HepG2 (cell line): ENCODE results near the gene EPB41L1. TPM values are rescaled to one million over a fixed set of nuclear protein-coding genes. Genes with fewer than 3 reads are reported as not detected.

ENCODE experiments used
- ATAC-seq: fragments of 200-7000 bp; cut with Tn5 transposase; 3 replicates; pipeline ENCODE4 v1.9.1; 2020; ENCODE audit warnings: mild to moderate bottlenecking, moderate library complexity
- BruUV-seq: library from RNA; stranded (reverse); fragments of 400-500 nt; replicated peaks from 2 replicates; lab custom pipeline; 2021; lab: Mats Ljungman, UMichigan
- CTCF ChIA-PET: fragments of 300-600 bp; formaldehyde crosslinking; extraction: SDS; loops from one replicate; lab custom pipeline; 2021; ENCODE audit warnings: low total read pairs, inconsistent platforms, low intra/inter-chr PET ratio; lab: Yijun Ruan, JAX
- POLR2A ChIA-PET: fragments of 350-600 bp; sonication (Branson Sonifier 250); formaldehyde crosslinking; loops from one replicate; lab custom pipeline; 2020; ENCODE audit warnings: antibody characterized with exemption, inconsistent platforms; lab: Yijun Ruan, JAX
- DNase-seq: peaks from one replicate; pipeline ENCODE4 v3.0.0-alpha.2; 2015; ENCODE audit warnings: low spot score
- FAIRE-seq: peaks from 3 replicates; lab custom pipeline; 2011; peaks lifted over from hg19 to GRCh38; lab: Jason Lieb, UNC
- H2AFZ ChIP-seq: one replicate; pipeline ENCODE4 v1.6.1; 2011; ENCODE audit warnings: low read length, inconsistent platforms
- H3K27ac ChIP-seq: fragments of 300-600 bp; 3 replicates; pipeline ENCODE4 v1.8.0; 2011; ENCODE audit warnings: mixed run types, mild to moderate bottlenecking, mixed read lengths, low read length, inconsistent platforms; ENCODE audit not compliant: insufficient read depth; ENCODE audit errors: extremely low read length
- H3K27me3 ChIP-seq, 2 experiments: fragments of 200-600 bp in 1 of 2; 2 replicates in 1 of 2; 3 replicates in 1 of 2; pipeline versions ENCODE4 v1.6.0 to v1.8.0; 2011; ENCODE audit warnings: low read length in 2 of 2, mild to moderate bottlenecking in 2 of 2, moderate library complexity in 2 of 2, inconsistent platforms in 1 of 2; ENCODE audit not compliant: insufficient read depth in 2 of 2, control insufficient read depth in 1 of 2
- H3K36me3 ChIP-seq, 2 experiments: fragments of 200-600 bp in 1 of 2; replicated peaks in 1 of 2; 2 replicates in 1 of 2; 3 replicates in 1 of 2; pipeline versions ENCODE4 v1.5.1 to v1.8.0; 2011; ENCODE audit warnings: low read length in 2 of 2, inconsistent platforms in 1 of 2; ENCODE audit not compliant: insufficient read depth in 2 of 2, control insufficient read depth in 1 of 2
- H3K4me1 ChIP-seq: 2 replicates; pipeline ENCODE4 v1.5.1; 2012; ENCODE audit warnings: low read length, inconsistent platforms; ENCODE audit not compliant: insufficient read depth
- H3K4me2 ChIP-seq: 2 replicates; pipeline ENCODE4 v1.6.0; 2011; ENCODE audit warnings: low read depth, low read length, inconsistent platforms
- H3K4me3 ChIP-seq, 3 experiments: fragments of 200-600 bp in 1 of 3; sonication (generic), shearing (Covaris generic) in 1 of 3; replicated peaks in 1 of 3; 2 replicates each; pipeline ENCODE4 v1.5.1; 2011 to 2016; ENCODE audit warnings: low read length in 3 of 3, inconsistent platforms in 2 of 3, low read depth in 2 of 3, mild to moderate bottlenecking in 2 of 3, control low read depth in 1 of 3, mixed read lengths in 1 of 3; ENCODE audit not compliant: insufficient read depth in 1 of 3
- H3K79me2 ChIP-seq: one replicate; pipeline ENCODE4 v1.6.1; 2011; ENCODE audit warnings: low read length, inconsistent platforms; ENCODE audit not compliant: insufficient read depth
- H3K9ac ChIP-seq: 2 replicates; pipeline ENCODE4 v1.6.0; 2011; ENCODE audit warnings: mild to moderate bottlenecking, low read depth, low read length, inconsistent platforms; ENCODE audit not compliant: insufficient read depth
- H3K9me3 ChIP-seq: 2 replicates; pipeline ENCODE4 v1.5.1; 2012; ENCODE audit warnings: mild to moderate bottlenecking, low read length
- H4K20me1 ChIP-seq: 2 replicates; pipeline ENCODE4 v1.6.0; 2011; ENCODE audit warnings: inconsistent platforms, mild to moderate bottlenecking, low read length, moderate library complexity; ENCODE audit not compliant: insufficient read depth
- ATF7-NPFF ChIP-seq: sonication (generic); formaldehyde crosslinking; IDR thresholded peaks from 2 replicates; pipeline ENCODE4 v1.8.1; 2023; ENCODE audit warnings: mild to moderate bottlenecking, low read depth, missing genetic modification reagents, moderate library complexity
- CBFB ChIP-seq: sonication (generic); formaldehyde crosslinking; IDR thresholded peaks from 2 replicates; pipeline ENCODE4 v1.4.0; 2020; ENCODE audit warnings: missing genetic modification reagents
- KLF12 ChIP-seq: sonication (generic); formaldehyde crosslinking; IDR thresholded peaks from 2 replicates; pipeline ENCODE4 v1.4.0; 2020; ENCODE audit warnings: missing genetic modification reagents, borderline replicate concordance
- MYC ChIP-seq: sonication (generic); formaldehyde crosslinking; IDR thresholded peaks from 2 replicates; pipeline ENCODE4 v1.9.0; 2021; ENCODE audit warnings: missing genetic modification reagents, borderline replicate concordance
- PITX1 ChIP-seq: sonication (generic); formaldehyde crosslinking; IDR thresholded peaks from 2 replicates; pipeline ENCODE4 v1.5.1; 2020; ENCODE audit warnings: mild to moderate bottlenecking, missing genetic modification reagents
- PRDM4 ChIP-seq: sonication (generic); formaldehyde crosslinking; IDR thresholded peaks from 2 replicates; pipeline ENCODE4 v1.9.0; 2021; ENCODE audit warnings: missing genetic modification reagents, borderline replicate concordance
- RARG ChIP-seq: sonication (generic); formaldehyde crosslinking; IDR thresholded peaks from 2 replicates; pipeline ENCODE4 v1.4.0; 2020; ENCODE audit warnings: low read depth, mild to moderate bottlenecking, missing genetic modification reagents
- RFX1 ChIP-seq: fragments of 450-650 bp; IDR thresholded peaks from 2 replicates; pipeline ENCODE4 v1.6.1; 2017
- SP4 ChIP-seq: sonication (generic); formaldehyde crosslinking; IDR thresholded peaks from 2 replicates; pipeline ENCODE4 v1.8.1; 2023; ENCODE audit warnings: mild to moderate bottlenecking, missing genetic modification reagents
- SSRP1 ChIP-seq: IDR thresholded peaks from 2 replicates; pipeline ENCODE4 v1.6.1; 2016; ENCODE audit warnings: control low read depth
- TAF15 ChIP-seq: fragments of 200-400 bp; formaldehyde crosslinking; IDR thresholded peaks from one replicate; pipeline ENCODE4 v1.6.1; 2018; ENCODE audit warnings: mild to moderate bottlenecking, low read depth, low read length; ENCODE audit not compliant: poor library complexity, severe bottlenecking
- ZFP82 ChIP-seq: sonication (generic); formaldehyde crosslinking; IDR thresholded peaks from 2 replicates; pipeline ENCODE4 v1.5.1; 2020; ENCODE audit warnings: mild to moderate bottlenecking, missing genetic modification reagents, borderline replicate concordance
- ZIK1 ChIP-seq: sonication (generic); formaldehyde crosslinking; IDR thresholded peaks from 2 replicates; pipeline ENCODE4 v1.5.0; 2020; ENCODE audit warnings: mild to moderate bottlenecking, low read depth, missing genetic modification reagents, borderline replicate concordance
- ZNF296 ChIP-seq: sonication (generic); formaldehyde crosslinking; conservative IDR thresholded peaks from 2 replicates; pipeline ENCODE4 v1.5.0; 2020; ENCODE audit warnings: mild to moderate bottlenecking, missing genetic modification reagents
- ZNF749 ChIP-seq: sonication (generic); formaldehyde crosslinking; IDR thresholded peaks from 2 replicates; pipeline ENCODE4 v1.8.0; 2022; ENCODE audit warnings: mild to moderate bottlenecking, missing genetic modification reagents, moderate library complexity, borderline replicate concordance
- ZNF766 ChIP-seq: sonication (generic); formaldehyde crosslinking; IDR thresholded peaks from 2 replicates; pipeline ENCODE4 v1.5.0; 2020; ENCODE audit warnings: missing genetic modification reagents, borderline replicate concordance
- ZSCAN30 ChIP-seq: sonication (generic); formaldehyde crosslinking; IDR thresholded peaks from 2 replicates; pipeline ENCODE4 v1.5.0; 2020; ENCODE audit warnings: mild to moderate bottlenecking, missing genetic modification reagents
- ZZZ3 ChIP-seq: sonication (generic); formaldehyde crosslinking; IDR thresholded peaks from 2 replicates; pipeline ENCODE4 v1.4.0; 2020; ENCODE audit warnings: missing genetic modification reagents, mild to moderate bottlenecking, borderline replicate concordance
- WGBS: methylation state at CpG from one replicate; pipeline ENCODE4 v1.1.6; 2017; ENCODE audit warnings: low lambda C conversion rate; 5-methylcytosine and 5-hydroxymethylcytosine counted together
- in situ Hi-C: cut with HindIII; loops from 2 replicates; pipeline ENCODE4 v1.10.0; 2017; ENCODE audit warnings: low pct_unique_long_range_greater_than_20kb; ENCODE audit not compliant: extremely low pct_ligation_motif_present
- intact Hi-C: fragments of 100-400 bp; cut with micrococcal nuclease; formaldehyde crosslinking; loops from one replicate; pipeline ENCODE4 v1.10.0; 2022; ENCODE audit not compliant: unreplicated experiment
- polyA plus RNA-seq, 8 experiments: library from polyadenylated mRNA; depleted of rRNA in 3 of 8; stranded (reverse) in 7 of 8; unstranded in 1 of 8; fragments of >200 nt; fragmentation: Illumina TruSeq in 4 of 8; extraction: Trizol in 4 of 8; gene quantifications; 2 replicates each; pipeline versions ENCODE4 v1.2.1 to v1.2.3, GENCODE V29; 2011 to 2016; ENCODE audit warnings: low read depth in 4 of 8, missing spikeins in 1 of 8, mixed read lengths in 1 of 8; ENCODE audit not compliant: insufficient read depth in 1 of 8
- total RNA-seq, 5 experiments: library from RNA; depleted of rRNA; stranded (reverse); fragments of >200 nt; fragmentation: Illumina TruSeq; extraction: Trizol; gene quantifications; 2 replicates each; pipeline ENCODE4 v1.2.3, GENCODE V29; 2016; ENCODE audit warnings: low read depth in 1 of 5

Gene EPB41L1
- total and polyA plus RNA-seq, 2 of the 13 experiments (the other 11 are each of a cell fraction or from before 2014, with no cell fraction given): 16.7 to 39.0 TPM

GRCh38 chr20:36135821-36136220 lies 18.7 kb upstream of the EPB41L1 start:
- TF ChIP-seq ZNF766 (CRISPR knock-in tag) (no peak), PRDM4 (CRISPR knock-in tag) (no peak), PITX1 (CRISPR knock-in tag) (no peak), SSRP1 (CRISPR knock-in tag) (no peak), CBFB (CRISPR knock-in tag) (no peak), SP4 (CRISPR knock-in tag) (no peak), ZFP82 (CRISPR knock-in tag) (no peak), ZSCAN30 (no peak), RARG (CRISPR knock-in tag) (no peak), ZNF296 (CRISPR knock-in tag) (no peak), KLF12 (CRISPR knock-in tag) (no peak), MYC (CRISPR knock-in tag) (no peak), ATF7-NPFF (CRISPR knock-in tag) (no peak), ZNF749 (no peak), RFX1 (no peak), TAF15 (no peak), ZZZ3 (CRISPR knock-in tag) (no peak), ZIK1 (CRISPR knock-in tag) (no peak)
- BruUV-seq: no TSS peak
- no peak overlapping the region for H3K4me2 ChIP-seq
- intact Hi-C loops (no loop called here), in situ Hi-C loops (loop anchor here (5.0 kb wide), 1 partner anchor 139 kb away; no protein-coding TSS in a partner anchor)
- ChIA-PET POLR2A (no interaction called here), CTCF (interaction anchor here (8.7 kb wide), 1 partner anchor 142 kb away, joined by 259 read pairs; no protein-coding TSS in a partner anchor)
- 19% methylated on average over 3 of the region's 3 CpGs for WGBS
- ATAC-seq (no peak), DNase-seq (no peak), FAIRE-seq (no peak)
- H3K4me1 ChIP-seq: peaks cover 13% of the 10 kb centered on the region
- H4K20me1 ChIP-seq: no peaks in the 10 kb centered on the region
- H3K4me3 ChIP-seq: no peak overlapping the region
- H3K9me3 ChIP-seq: no peaks in the 10 kb centered on the region
- no peak overlapping the region for H2AFZ ChIP-seq
- H3K79me2 ChIP-seq: no peaks in the 10 kb centered on the region
- no peak overlapping the region for H3K9ac ChIP-seq
- H3K27me3 ChIP-seq: peaks cover 2 to 21% of the 10 kb centered on the region in 2 experiments; a peak in 4 of 5 replicates
- H3K36me3 ChIP-seq: no peaks in the 10 kb centered on the region
- H3K27ac ChIP-seq: no peak overlapping the region
